Adrenal gland (tissue), 5 donors: Measurements from ENCODE around the gene ASTN1.

Experiments used
- POLR2A ChIP-seq, 2 donors: fragments of 450-650 bp; IDR thresholded peaks; one replicate each; pipeline ENCODE4 v1.6.1; 2017; ENCODE audit warnings: antibody characterized with exemption in 2 of 2, mild to moderate bottlenecking in 2 of 2, moderate library complexity in 1 of 2
- TF ChIP-seq, protein P1 (sequence below), 6 experiments: fragments of 450-650 bp in 4 of 6; fragments of 200-600 bp in 2 of 6; sonication (generic) in 1 of 6; IDR thresholded peaks; 1 replicate in 5 of 6; 2 replicates in 1 of 6; pipeline versions ENCODE4 v1.5.1 to v1.8.0; 2016 to 2021; ENCODE audit warnings: antibody characterized with exemption in 6 of 6, mild to moderate bottlenecking in 2 of 6, moderate library complexity in 1 of 6
- donor health status: DM: no; HTN: no; CAD: no.

- TF ChIP-seq, protein P1, sequence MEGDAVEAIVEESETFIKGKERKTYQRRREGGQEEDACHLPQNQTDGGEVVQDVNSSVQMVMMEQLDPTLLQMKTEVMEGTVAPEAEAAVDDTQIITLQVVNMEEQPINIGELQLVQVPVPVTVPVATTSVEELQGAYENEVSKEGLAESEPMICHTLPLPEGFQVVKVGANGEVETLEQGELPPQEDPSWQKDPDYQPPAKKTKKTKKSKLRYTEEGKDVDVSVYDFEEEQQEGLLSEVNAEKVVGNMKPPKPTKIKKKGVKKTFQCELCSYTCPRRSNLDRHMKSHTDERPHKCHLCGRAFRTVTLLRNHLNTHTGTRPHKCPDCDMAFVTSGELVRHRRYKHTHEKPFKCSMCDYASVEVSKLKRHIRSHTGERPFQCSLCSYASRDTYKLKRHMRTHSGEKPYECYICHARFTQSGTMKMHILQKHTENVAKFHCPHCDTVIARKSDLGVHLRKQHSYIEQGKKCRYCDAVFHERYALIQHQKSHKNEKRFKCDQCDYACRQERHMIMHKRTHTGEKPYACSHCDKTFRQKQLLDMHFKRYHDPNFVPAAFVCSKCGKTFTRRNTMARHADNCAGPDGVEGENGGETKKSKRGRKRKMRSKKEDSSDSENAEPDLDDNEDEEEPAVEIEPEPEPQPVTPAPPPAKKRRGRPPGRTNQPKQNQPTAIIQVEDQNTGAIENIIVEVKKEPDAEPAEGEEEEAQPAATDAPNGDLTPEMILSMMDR (IDR thresholded peaks at IDR 0.05): no peak
- no peak for TF ChIP-seq POLR2A (IDR thresholded peaks at IDR 0.05)
These were observed 110.9 kb downstream of the ASTN1 start for GRCh38 chr1:177053648-177054047.
